H54 (cell line): Measurements from ENCODE around the gene PRR35.

Source experiments
- DNase-seq: peaks from one replicate; pipeline ENCODE4 v3.0.0; 2011; ENCODE audit warnings: low spot score, mixed read lengths; ENCODE audit not compliant: insufficient read length
- FAIRE-seq: peaks from 3 replicates; lab custom pipeline; 2011; peaks lifted over from hg19 to GRCh38; lab: Jason Lieb, UNC
- POLR2A ChIP-seq: IDR thresholded peaks from 2 replicates; pipeline ENCODE4 v1.6.1; 2011; ENCODE audit warnings: low read depth, mild to moderate bottlenecking, low read length

PRR35 gene

GRCh38 chr16:546909-547770 lies 13.1 kb upstream of the PRR35 start:
- FAIRE-seq (no peak), DNase-seq (no peak)
- TF ChIP-seq POLR2A: no peak

- TF ChIP-seq POLR2A: no peak
- no peak for DNase-seq
- no peak for FAIRE-seq
Measured at GRCh38 chr16:548586-548985, 11.6 kb upstream of the PRR35 start.

GRCh38 chr16:549544-550263 lies 10.5 kb upstream of the PRR35 start:
- no peak for DNase-seq
- FAIRE-seq: no peak
- no peak for TF ChIP-seq POLR2A

- FAIRE-seq (no peak), DNase-seq (no peak)
- no peak for TF ChIP-seq POLR2A
Measured at GRCh38 chr16:551210-551609, 9.0 kb upstream of the PRR35 start.

- FAIRE-seq (no peak), DNase-seq (no peak)
- TF ChIP-seq POLR2A: no peak
Measured at GRCh38 chr16:552171-552570, 8.0 kb upstream of the PRR35 start.

- no peak for TF ChIP-seq POLR2A
- FAIRE-seq (no peak), DNase-seq (no peak)
Measured at GRCh38 chr16:553601-554296, 6.4 kb upstream of the PRR35 start.

- peak; percentile 83 for FAIRE-seq
- no peak for DNase-seq
Measured at GRCh38 chr16:554297-554621, 5.9 kb upstream of the PRR35 start.

GRCh38 chr16:554640-555365 lies 5.4 kb upstream of the PRR35 start:
- DNase-seq (peak; percentile 100), FAIRE-seq (no peak)
- TF ChIP-seq POLR2A: no peak

More at GRCh38 chr16:554297-554621, 5.9 kb upstream of the PRR35 start:
- no peak for TF ChIP-seq POLR2A

- no peak for TF ChIP-seq POLR2A
- DNase-seq (no peak), FAIRE-seq (no peak)
Measured at GRCh38 chr16:555528-556473, 4.4 kb upstream of the PRR35 start.

- no peak for TF ChIP-seq POLR2A
- DNase-seq (no peak), FAIRE-seq (no peak)
Measured at GRCh38 chr16:556474-557173, 3.6 kb upstream of the PRR35 start.

- DNase-seq (no peak), FAIRE-seq (no peak)
- no peak for TF ChIP-seq POLR2A
Measured at GRCh38 chr16:557463-558297, 2.5 kb upstream of the PRR35 start.
